ENCODE measurements around the gene TMEM151B. TPM values are rescaled to one million over a fixed set of nuclear protein-coding genes. Genes with fewer than 3 reads are reported as not detected.
A peak's percentile ranks its signal among the peaks of the same experiment; 100 is the strongest.

The TMEM151B gene
- total and polyA plus RNA-seq, 2 of the 13 experiments (the other 11 are each of a cell fraction or from before 2014, with no cell fraction given): not detected

DNA sequence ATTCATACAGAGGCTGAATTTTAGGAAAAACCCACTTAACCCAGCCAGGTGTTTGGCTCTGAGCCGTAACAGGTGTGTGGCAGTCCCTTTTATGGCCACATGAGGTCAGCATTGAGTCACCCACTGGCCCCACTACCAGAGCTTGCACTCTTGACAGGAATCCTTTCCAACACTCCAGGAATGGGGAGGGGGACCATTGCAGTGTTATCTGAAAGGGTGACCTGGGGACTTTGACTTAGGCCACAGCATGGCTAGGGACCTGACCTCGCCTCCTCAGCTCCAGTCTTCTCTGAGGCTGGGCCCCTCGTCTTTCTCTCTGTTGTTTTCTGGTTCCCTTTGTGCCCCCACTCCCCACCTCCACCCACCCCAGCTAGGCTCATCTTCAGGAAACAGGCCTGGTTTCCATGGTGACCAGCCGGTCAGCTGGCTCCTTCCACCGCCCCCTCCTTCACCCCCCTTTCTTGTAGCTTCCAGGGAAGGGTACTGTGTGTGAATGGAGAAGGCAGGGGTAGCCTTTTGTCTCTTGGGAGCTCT lies 2.1 kb upstream of the TMEM151B start (continued):
- TF ChIP-seq HOXA3 (CRISPR knock-in tag; IDR thresholded peaks at IDR 0.05) (no peak), TBP (CRISPR knock-in tag; IDR thresholded peaks at IDR 0.05) (no peak), ZNF354B (CRISPR knock-in tag; IDR thresholded peaks at IDR 0.05) (no peak), ZC3H13 (CRISPR knock-in tag; IDR thresholded peaks at IDR 0.05) (no peak), ZNF256 (CRISPR knock-in tag; conservative IDR thresholded peaks at IDR 0.05) (no peak), SP5 (CRISPR knock-in tag; IDR thresholded peaks at IDR 0.05; ENCODE audit: borderline replicate concordance, low read depth) (peak; percentile 7; the same call in 1 of the 2 replicates), ZNF468 (CRISPR knock-in tag; IDR thresholded peaks at IDR 0.05) (no peak), PHB2 (IDR thresholded peaks at IDR 0.05; ENCODE audit: partially characterized antibody) (no peak), ZNF235 (CRISPR knock-in tag; IDR thresholded peaks at IDR 0.05; ENCODE audit: borderline replicate concordance) (no peak), XRCC5 (optimal IDR thresholded peaks at IDR 0.05; ENCODE audit: low read length) (peak; percentile 91), IRF2 (CRISPR knock-in tag; IDR thresholded peaks at IDR 0.05) (no peak), PCBP1 (IDR thresholded peaks at IDR 0.05; ENCODE audit: borderline replicate concordance, low read depth, low read length) (no peak), SMAD9 (CRISPR knock-in tag; IDR thresholded peaks at IDR 0.05) (no peak), ZMYM2 (CRISPR knock-in tag; IDR thresholded peaks at IDR 0.05) (no peak), SMC3 (IDR thresholded peaks at IDR 0.05; ENCODE audit: low read length) (peak; percentile 97), ATF1 (CRISPR knock-in tag; IDR thresholded peaks at IDR 0.05) (no peak)
- TF ChIP-seq, protein P1, sequence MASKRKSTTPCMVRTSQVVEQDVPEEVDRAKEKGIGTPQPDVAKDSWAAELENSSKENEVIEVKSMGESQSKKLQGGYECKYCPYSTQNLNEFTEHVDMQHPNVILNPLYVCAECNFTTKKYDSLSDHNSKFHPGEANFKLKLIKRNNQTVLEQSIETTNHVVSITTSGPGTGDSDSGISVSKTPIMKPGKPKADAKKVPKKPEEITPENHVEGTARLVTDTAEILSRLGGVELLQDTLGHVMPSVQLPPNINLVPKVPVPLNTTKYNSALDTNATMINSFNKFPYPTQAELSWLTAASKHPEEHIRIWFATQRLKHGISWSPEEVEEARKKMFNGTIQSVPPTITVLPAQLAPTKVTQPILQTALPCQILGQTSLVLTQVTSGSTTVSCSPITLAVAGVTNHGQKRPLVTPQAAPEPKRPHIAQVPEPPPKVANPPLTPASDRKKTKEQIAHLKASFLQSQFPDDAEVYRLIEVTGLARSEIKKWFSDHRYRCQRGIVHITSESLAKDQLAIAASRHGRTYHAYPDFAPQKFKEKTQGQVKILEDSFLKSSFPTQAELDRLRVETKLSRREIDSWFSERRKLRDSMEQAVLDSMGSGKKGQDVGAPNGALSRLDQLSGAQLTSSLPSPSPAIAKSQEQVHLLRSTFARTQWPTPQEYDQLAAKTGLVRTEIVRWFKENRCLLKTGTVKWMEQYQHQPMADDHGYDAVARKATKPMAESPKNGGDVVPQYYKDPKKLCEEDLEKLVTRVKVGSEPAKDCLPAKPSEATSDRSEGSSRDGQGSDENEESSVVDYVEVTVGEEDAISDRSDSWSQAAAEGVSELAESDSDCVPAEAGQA (IDR thresholded peaks at IDR 0.05; ENCODE audit: low read depth): no peak
- TF ChIP-seq, protein P1 (CRISPR knock-in tag; IDR thresholded peaks at IDR 0.05; ENCODE audit: borderline replicate concordance): no peak
- TF ChIP-seq, protein P2, sequence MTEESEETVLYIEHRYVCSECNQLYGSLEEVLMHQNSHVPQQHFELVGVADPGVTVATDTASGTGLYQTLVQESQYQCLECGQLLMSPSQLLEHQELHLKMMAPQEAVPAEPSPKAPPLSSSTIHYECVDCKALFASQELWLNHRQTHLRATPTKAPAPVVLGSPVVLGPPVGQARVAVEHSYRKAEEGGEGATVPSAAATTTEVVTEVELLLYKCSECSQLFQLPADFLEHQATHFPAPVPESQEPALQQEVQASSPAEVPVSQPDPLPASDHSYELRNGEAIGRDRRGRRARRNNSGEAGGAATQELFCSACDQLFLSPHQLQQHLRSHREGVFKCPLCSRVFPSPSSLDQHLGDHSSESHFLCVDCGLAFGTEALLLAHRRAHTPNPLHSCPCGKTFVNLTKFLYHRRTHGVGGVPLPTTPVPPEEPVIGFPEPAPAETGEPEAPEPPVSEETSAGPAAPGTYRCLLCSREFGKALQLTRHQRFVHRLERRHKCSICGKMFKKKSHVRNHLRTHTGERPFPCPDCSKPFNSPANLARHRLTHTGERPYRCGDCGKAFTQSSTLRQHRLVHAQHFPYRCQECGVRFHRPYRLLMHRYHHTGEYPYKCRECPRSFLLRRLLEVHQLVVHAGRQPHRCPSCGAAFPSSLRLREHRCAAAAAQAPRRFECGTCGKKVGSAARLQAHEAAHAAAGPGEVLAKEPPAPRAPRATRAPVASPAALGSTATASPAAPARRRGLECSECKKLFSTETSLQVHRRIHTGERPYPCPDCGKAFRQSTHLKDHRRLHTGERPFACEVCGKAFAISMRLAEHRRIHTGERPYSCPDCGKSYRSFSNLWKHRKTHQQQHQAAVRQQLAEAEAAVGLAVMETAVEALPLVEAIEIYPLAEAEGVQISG (CRISPR knock-in tag; IDR thresholded peaks at IDR 0.05): peak; percentile 60; the same call in 1 of the 2 replicates
- TF ChIP-seq, protein P3, sequence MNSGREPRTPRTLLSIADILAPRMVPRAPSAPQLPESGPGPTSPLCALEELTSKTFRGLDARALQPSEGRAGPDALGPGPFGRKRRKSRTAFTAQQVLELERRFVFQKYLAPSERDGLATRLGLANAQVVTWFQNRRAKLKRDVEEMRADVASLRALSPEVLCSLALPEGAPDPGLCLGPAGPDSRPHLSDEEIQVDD (CRISPR knock-in tag; IDR thresholded peaks at IDR 0.05; ENCODE audit: borderline replicate concordance): no peak
- TF ChIP-seq, protein P4, sequence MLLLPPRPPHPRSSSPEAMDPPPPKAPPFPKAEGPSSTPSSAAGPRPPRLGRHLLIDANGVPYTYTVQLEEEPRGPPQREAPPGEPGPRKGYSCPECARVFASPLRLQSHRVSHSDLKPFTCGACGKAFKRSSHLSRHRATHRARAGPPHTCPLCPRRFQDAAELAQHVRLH (CRISPR knock-in tag; IDR thresholded peaks at IDR 0.05; ENCODE audit: borderline replicate concordance, low read depth): 0 out of 2 replicates have a peak, but pooled peaks have one; percentile 60

Data from HepG2 (cell line).